Activated CD4-positive, alpha-beta T cell treated with anti-CD3 and anti-CD28 coated beads, Interleukin-2, amount 50 U/mL, for 4 hours (primary cell): ENCODE results near the gene FOXJ3.
"Not testable (repeated sequence)": the region's sequence is repeated elsewhere in the genome, so short reads cannot be mapped to it uniquely, and the experiment has no call there.

Experiments used
- DNase-seq, 2 experiments: peaks; one replicate each; pipeline ENCODE4 v3.0.0-alpha.2; 2020

FOXJ3 gene

GRCh38 chr1:42239555-42239954, 95.5 kb downstream of the FOXJ3 start:
- DNase-seq: no peak

- no peak for DNase-seq
These were observed 96.0 kb downstream of the FOXJ3 start for GRCh38 chr1:42239041-42239440.

- DNase-seq: no peak
These were observed 103.8 kb downstream of the FOXJ3 start for GRCh38 chr1:42231253-42231652.

- DNase-seq: no peak
These were observed 106.1 kb downstream of the FOXJ3 start for GRCh38 chr1:42228938-42229337.

- no peak for DNase-seq
These were observed 112.0 kb downstream of the FOXJ3 start for GRCh38 chr1:42223036-42223435.

GRCh38 chr1:42221952-42222606, 113.0 kb downstream of the FOXJ3 start:
- DNase-seq: no peak

- DNase-seq: no peak
These were observed 113.6 kb downstream of the FOXJ3 start for GRCh38 chr1:42221456-42221855.

GRCh38 chr1:42219627-42220026, 115.4 kb downstream of the FOXJ3 start:
- no peak for DNase-seq

- no peak for DNase-seq
These were observed 120.6 kb downstream of the FOXJ3 start for GRCh38 chr1:42214447-42214871.

- DNase-seq: no peak
These were observed 123.8 kb downstream of the FOXJ3 start for GRCh38 chr1:42211224-42211623.

GRCh38 chr1:42210421-42211133, 124.5 kb downstream of the FOXJ3 start:
- DNase-seq: no peak

GRCh38 chr1:42209526-42210251, 125.3 kb downstream of the FOXJ3 start:
- no peak for DNase-seq

GRCh38 chr1:42206930-42207329, 128.1 kb downstream of the FOXJ3 start:
- DNase-seq: not testable (repeated sequence)

GRCh38 chr1:42206164-42206563, 128.9 kb downstream of the FOXJ3 start:
- DNase-seq: no peak

GRCh38 chr1:42201986-42202385, 133.0 kb downstream of the FOXJ3 start:
- DNase-seq: no peak

- DNase-seq: no peak
These were observed 136.8 kb downstream of the FOXJ3 start for GRCh38 chr1:42198251-42198650.

- no peak for DNase-seq
These were observed 139.2 kb downstream of the FOXJ3 start for GRCh38 chr1:42195841-42196240.

GRCh38 chr1:42192106-42192505, 142.9 kb downstream of the FOXJ3 start:
- DNase-seq: no peak

GRCh38 chr1:42191319-42191718, 143.7 kb downstream of the FOXJ3 start:
- no peak for DNase-seq

GRCh38 chr1:42189931-42190853, 144.8 kb downstream of the FOXJ3 start:
- no peak for DNase-seq

GRCh38 chr1:42186152-42186551, 148.9 kb downstream of the FOXJ3 start:
- DNase-seq: no peak

GRCh38 chr1:42184616-42185015, 150.4 kb downstream of the FOXJ3 start:
- no peak for DNase-seq

GRCh38 chr1:42183957-42184268, 151.1 kb downstream of the FOXJ3 start:
- DNase-seq: no peak
